Naive B cell (primary cell): Measurements from ENCODE around the gene ATP8B1. TPM values are rescaled to one million over a fixed set of nuclear protein-coding genes. Genes with fewer than 3 reads are reported as not detected.

Experiments
- ATAC-seq, 2 donors: fragments of 150-1000 bp; cut with Tn5 transposase; 2 replicates each; pipeline ENCODE4 v1.10.0; 2021; ENCODE audit warnings: low read depth in 2 of 2, mild to moderate bottlenecking in 2 of 2, moderate library complexity in 2 of 2
- DNase-seq: peaks from one replicate; pipeline ENCODE4 v3.0.0; 2022
- H3K27ac Mint-ChIP-seq, 6 donors: one replicate each; pipeline ENCODE4 v1.8.0; 2020 to 2022; ENCODE audit warnings: mild to moderate bottlenecking in 6 of 6, mixed read lengths in 6 of 6, moderate library complexity in 5 of 6, inconsistent platforms in 2 of 6
- H3K27me3 Mint-ChIP-seq, 3 donors: one replicate each; pipeline ENCODE4 v1.8.0; 2021 to 2022; ENCODE audit warnings: mixed read lengths in 3 of 3, mild to moderate bottlenecking in 1 of 3
- H3K36me3 Mint-ChIP-seq, 2 donors: one replicate each; pipeline ENCODE4 v1.8.0; 2020 to 2022; ENCODE audit warnings: mixed read lengths in 2 of 2, inconsistent platforms in 1 of 2, mild to moderate bottlenecking in 1 of 2
- H3K4me1 Mint-ChIP-seq, 3 donors: one replicate each; pipeline ENCODE4 v1.8.0; 2020 to 2022; ENCODE audit warnings: mixed read lengths in 3 of 3, inconsistent platforms in 1 of 3, mild to moderate bottlenecking in 1 of 3, moderate library complexity in 1 of 3
- H3K4me3 Mint-ChIP-seq, 8 donors: one replicate each; pipeline ENCODE4 v1.8.0; 2020 to 2022; ENCODE audit warnings: mild to moderate bottlenecking in 8 of 8, mixed read lengths in 8 of 8, moderate library complexity in 8 of 8, inconsistent platforms in 2 of 8
- H3K9me3 Mint-ChIP-seq, 7 donors: one replicate each; pipeline ENCODE4 v1.8.0; 2020 to 2022; ENCODE audit warnings: mixed read lengths in 7 of 7, mild to moderate bottlenecking in 5 of 7, inconsistent platforms in 2 of 7, moderate library complexity in 1 of 7
- polyA plus RNA-seq, 6 donors: library from polyadenylated mRNA; unstranded; fragments of 300-500 nt; fragmentation: Illumina TruSeq; gene quantifications; one replicate each; pipeline ENCODE4 v1.2.3, GENCODE V29; 2021; ENCODE audit warnings: low read depth in 6 of 6

ATP8B1 gene
- polyA plus RNA-seq, 6 donors from 2014 or later = 0.04 to 1.1 (median 0.37) TPM; not detected in 1

- ATAC-seq = peak; percentile 3 to 6
- H3K27me3 Mint-ChIP-seq = no peaks in the 10 kb centered on the region
- H3K4me1 Mint-ChIP-seq = peaks cover 0 to 41% (median 13%) of the 10 kb centered on the region in 3 donors
These were observed 181.9 kb downstream of the ATP8B1 start for GRCh38 chr18:57621246-57621604.

GRCh38 chr18:57619876-57620275 is 183.2 kb downstream of the ATP8B1 start:
- peaks cover 4 to 45% (median 20%) of the 10 kb centered on the region in 3 donors for H3K4me1 Mint-ChIP-seq
- ATAC-seq (no peak), DNase-seq (no peak)
- H3K27ac Mint-ChIP-seq = peak overlapping the region in 3 of 6 donors; percentile 22 to 62 (median 50)
- no peaks in the 10 kb centered on the region for H3K9me3 Mint-ChIP-seq
- peak overlapping the region in 6 of 8 donors; percentile 49 to 97 (median 93) for H3K4me3 Mint-ChIP-seq
- H3K36me3 Mint-ChIP-seq = peaks cover 0 to 5% of the 10 kb centered on the region in 2 donors
- no peaks in the 10 kb centered on the region for H3K27me3 Mint-ChIP-seq

More at GRCh38 chr18:57621246-57621604, 181.9 kb downstream of the ATP8B1 start:
- Mint-ChIP-seq H3K27ac (peak overlapping the region; percentile 94 to 99 (median 96)), H3K36me3 (no peaks in the 10 kb centered on the region), H3K9me3 (no peaks in the 10 kb centered on the region), H3K4me3 (peak overlapping the region; percentile 93 to 100 (median 97))
- no peak for DNase-seq

- H3K27me3 Mint-ChIP-seq = no peaks in the 10 kb centered on the region
- no peak for ATAC-seq
- H3K9me3 Mint-ChIP-seq = no peaks in the 10 kb centered on the region
- H3K36me3 Mint-ChIP-seq = peaks cover 0 to 6% of the 10 kb centered on the region in 2 donors
- H3K4me3 Mint-ChIP-seq = peak overlapping the region in 1 of 8 donors; percentile 70
- H3K27ac Mint-ChIP-seq = peak overlapping the region in 1 of 6 donors; percentile 62
- DNase-seq = no peak
- H3K4me1 Mint-ChIP-seq = peaks cover 4 to 45% (median 20%) of the 10 kb centered on the region in 3 donors
These were observed 184.2 kb downstream of the ATP8B1 start for GRCh38 chr18:57618910-57619309.

DNA sequence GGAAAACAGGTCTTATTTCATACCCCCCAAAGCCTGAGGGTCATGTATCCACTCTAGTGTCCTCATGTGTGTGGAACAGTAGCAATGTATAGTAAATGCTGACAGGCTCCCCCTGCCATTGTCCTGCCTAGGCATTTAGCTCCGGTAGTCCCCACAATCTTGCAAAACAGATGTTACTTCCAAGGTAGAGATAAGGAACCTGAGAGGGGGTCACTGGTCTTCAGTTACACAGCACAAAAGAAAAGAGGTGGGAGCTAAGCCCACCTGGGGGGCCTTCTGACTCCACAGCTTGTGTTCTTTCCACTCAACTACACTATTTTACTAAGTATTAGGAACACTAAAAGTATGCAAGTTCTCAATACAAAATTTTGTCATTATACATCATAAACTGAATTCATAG is 199.2 kb downstream of the ATP8B1 start:
- H3K27ac Mint-ChIP-seq = peak overlapping the region in 1 of 6 donors; percentile 43
- DNase-seq = no peak
- H3K9me3 Mint-ChIP-seq = no peaks in the 10 kb centered on the region
- no peaks in the 10 kb centered on the region for H3K27me3 Mint-ChIP-seq
- ATAC-seq = no peak
- no peaks in the 10 kb centered on the region for H3K4me1 Mint-ChIP-seq
- H3K36me3 Mint-ChIP-seq = peaks cover 26 to 28% of the 10 kb centered on the region in 2 donors
- H3K4me3 Mint-ChIP-seq = no peak overlapping the region

Other genes with a start within 250 kb of the ATP8B1 start
- gene FECH, start 216.6 kb downstream of the ATP8B1 start, polyA plus RNA-seq = 10 to 100 TPM in 3 of 6 donors, 1 to 10 TPM in 3; 8.6 to 17.0 (median 9.7) TPM
- 10 to 100 TPM; 27.1 to 54.0 (median 34.8) TPM for gene NARS1, start 181.5 kb downstream of the ATP8B1 start, polyA plus RNA-seq
- 1 to 10 TPM; 3.2 to 5.8 (median 3.5) TPM for gene NEDD4L, start 240.9 kb upstream of the ATP8B1 start, polyA plus RNA-seq